Endothelial cell of umbilical vein (primary cell): Measurements from ENCODE around the gene USP48. TPM values are rescaled to one million over a fixed set of nuclear protein-coding genes. Genes with fewer than 3 reads are reported as not detected.

Source experiments
- BruUV-seq: library from RNA; stranded (reverse); fragments of 400-500 nt; replicated peaks from 2 replicates; lab custom pipeline; 2021; lab: Mats Ljungman, UMichigan
- CTCF ChIA-PET: fragments of 300-600, 350-600 bp; sonication (Branson Sonifier 250); formaldehyde crosslinking; loops from one replicate; lab custom pipeline; 2021; ENCODE audit warnings: antibody characterized with exemption, inconsistent platforms; lab: Charles Lee
- POLR2A ChIA-PET: fragments of 300-600, 350-600 bp; sonication (Branson Sonifier 250); formaldehyde crosslinking; loops from one replicate; lab custom pipeline; 2021; ENCODE audit warnings: antibody characterized with exemption, inconsistent platforms; lab: Charles Lee
- DNase-seq: peaks from one replicate; pipeline ENCODE4 v3.0.0-alpha.2; 2011; ENCODE audit warnings: low read depth, low spot score
- FAIRE-seq: peaks from 2 replicates; lab custom pipeline; 2011; peaks lifted over from hg19 to GRCh38; lab: Jason Lieb, UNC
- H2AFZ ChIP-seq: 2 replicates; pipeline ENCODE4 v1.6.0; 2012; ENCODE audit warnings: low read depth, low read length, control low read depth, inconsistent platforms
- H3K27ac ChIP-seq: 2 replicates; pipeline ENCODE4 v1.5.1; 2011; ENCODE audit warnings: low read depth, mild to moderate bottlenecking, control low read depth, low read length, moderate library complexity; ENCODE audit not compliant: insufficient read depth
- H3K27me3 ChIP-seq, 2 experiments: 2 replicates each; pipeline versions ENCODE4 v1.6.0 to v1.6.1; 2011; ENCODE audit warnings: low read length in 2 of 2, mixed read lengths in 1 of 2; ENCODE audit not compliant: control insufficient read depth in 2 of 2, insufficient read depth in 2 of 2
- H3K36me3 ChIP-seq, 2 experiments: 2 replicates in 1 of 2; 3 replicates in 1 of 2; pipeline ENCODE4 v1.5.1; 2011; ENCODE audit warnings: low read length in 2 of 2, mild to moderate bottlenecking in 1 of 2, moderate library complexity in 1 of 2; ENCODE audit not compliant: control insufficient read depth in 2 of 2, insufficient read depth in 2 of 2; ENCODE audit errors: extremely low read depth in 1 of 2
- H3K4me1 ChIP-seq: 3 replicates; pipeline ENCODE4 v1.5.1; 2011; ENCODE audit warnings: mild to moderate bottlenecking, low read length; ENCODE audit not compliant: control insufficient read depth, insufficient read depth; ENCODE audit errors: extremely low read depth
- H3K4me2 ChIP-seq: 2 replicates; pipeline ENCODE4 v1.6.1; 2011; ENCODE audit warnings: low read length, control low read depth, mixed read lengths; ENCODE audit not compliant: insufficient read depth
- H3K4me3 ChIP-seq, 3 experiments: fragments of 200-600 bp in 1 of 3; sonication (generic), shearing (Covaris generic) in 1 of 3; replicated peaks in 1 of 3; 2 replicates each; pipeline ENCODE4 v1.5.1; 2011 to 2016; ENCODE audit warnings: control low read depth in 3 of 3, low read length in 3 of 3, mild to moderate bottlenecking in 2 of 3, inconsistent platforms in 1 of 3, low read depth in 1 of 3, moderate library complexity in 1 of 3; ENCODE audit not compliant: insufficient read depth in 1 of 3
- H3K79me2 ChIP-seq: 2 replicates; pipeline ENCODE4 v1.6.0; 2012; ENCODE audit warnings: low read length, inconsistent platforms; ENCODE audit not compliant: control insufficient read depth, insufficient read depth
- H3K9ac ChIP-seq: replicated peaks from 2 replicates; pipeline ENCODE3; 2011; ENCODE audit warnings: low read length, control low read depth; ENCODE audit not compliant: insufficient read depth; ENCODE audit errors: extremely low read depth
- H3K9me1 ChIP-seq: replicated peaks from 3 replicates; pipeline ENCODE4 v1.6.0; 2011; ENCODE audit warnings: mild to moderate bottlenecking, low read length; ENCODE audit not compliant: control insufficient read depth, insufficient read depth; ENCODE audit errors: extremely low read depth
- H3K9me3 ChIP-seq: replicated peaks from 2 replicates; pipeline ENCODE4 v1.5.1; 2012; ENCODE audit warnings: low read length, inconsistent platforms; ENCODE audit not compliant: control insufficient read depth, insufficient read depth
- H4K20me1 ChIP-seq: replicated peaks from 2 replicates; pipeline ENCODE3; 2011; ENCODE audit warnings: mild to moderate bottlenecking, low read length; ENCODE audit not compliant: control insufficient read depth, insufficient read depth; ENCODE audit errors: extremely low read depth
- EZH2 ChIP-seq: IDR thresholded peaks from 2 replicates; pipeline ENCODE4 v1.6.1; 2012; ENCODE audit warnings: borderline replicate concordance, low read depth, mild to moderate bottlenecking, moderate library complexity, low read length, inconsistent platforms; ENCODE audit not compliant: severe bottlenecking
- GATA2 ChIP-seq: IDR thresholded peaks from 2 replicates; pipeline ENCODE4 v1.7.0; 2011; ENCODE audit warnings: low read depth, mild to moderate bottlenecking, moderate library complexity, mixed read lengths, low read length; ENCODE audit not compliant: insufficient read length, insufficient read depth
- JUN ChIP-seq: IDR thresholded peaks from 2 replicates; pipeline ENCODE4 v1.6.1; 2011; ENCODE audit warnings: borderline replicate concordance, low read depth; ENCODE audit not compliant: insufficient read length, insufficient read depth
- MYC ChIP-seq: IDR thresholded peaks from one replicate; pipeline ENCODE4 v1.6.1; 2011; ENCODE audit warnings: mild to moderate bottlenecking, low read depth, low read length
- POLR2A ChIP-seq: IDR thresholded peaks from 2 replicates; pipeline ENCODE4 v1.6.1; 2012; ENCODE audit warnings: low read depth, mild to moderate bottlenecking, control low read depth, low read length
- dilution Hi-C: fragments of 300-500 bp; cut with MboI; formaldehyde crosslinking; loops from one replicate; pipeline ENCODE4 v1.15.0; 2019; ENCODE audit warnings: low sequenced_read_pairs; ENCODE audit not compliant: extremely low pct_ligation_motif_present
- intact Hi-C: fragments of 100-400 bp; cut with micrococcal nuclease; formaldehyde crosslinking; loops from one replicate; pipeline ENCODE4 v1.10.0; 2022
- polyA plus RNA-seq, 4 experiments: library from polyadenylated mRNA; depleted of rRNA in 3 of 4; stranded (reverse) in 3 of 4; unstranded in 1 of 4; fragments of >200 nt; gene quantifications; 2 replicates each; pipeline versions ENCODE4 v1.2.1 to v1.2.3, GENCODE V29; 2011 to 2012; ENCODE audit warnings: missing spikeins in 1 of 4
- total RNA-seq: library from RNA; stranded (reverse); gene quantifications from 2 replicates; pipeline ENCODE4 v1.2.3, GENCODE V29; 2021
- TF ChIP-seq, protein P1 (sequence below), 2 donors: IDR thresholded peaks; 1 replicate in 1 of 2; 2 replicates in 1 of 2; pipeline ENCODE4 v1.5.1; 2011; ENCODE audit warnings: low read length in 2 of 2, mild to moderate bottlenecking in 2 of 2, moderate library complexity in 2 of 2, control low read depth in 1 of 2, inconsistent platforms in 1 of 2, low read depth in 1 of 2; ENCODE audit not compliant: insufficient read depth in 1 of 2; ENCODE audit errors: extremely low read depth in 1 of 2

The USP48 gene
- total and polyA plus RNA-seq, 2 donors (not counting 3 experiments of a cell fraction or from before 2014, with no cell fraction given): 27.2 to 149 TPM

DNA sequence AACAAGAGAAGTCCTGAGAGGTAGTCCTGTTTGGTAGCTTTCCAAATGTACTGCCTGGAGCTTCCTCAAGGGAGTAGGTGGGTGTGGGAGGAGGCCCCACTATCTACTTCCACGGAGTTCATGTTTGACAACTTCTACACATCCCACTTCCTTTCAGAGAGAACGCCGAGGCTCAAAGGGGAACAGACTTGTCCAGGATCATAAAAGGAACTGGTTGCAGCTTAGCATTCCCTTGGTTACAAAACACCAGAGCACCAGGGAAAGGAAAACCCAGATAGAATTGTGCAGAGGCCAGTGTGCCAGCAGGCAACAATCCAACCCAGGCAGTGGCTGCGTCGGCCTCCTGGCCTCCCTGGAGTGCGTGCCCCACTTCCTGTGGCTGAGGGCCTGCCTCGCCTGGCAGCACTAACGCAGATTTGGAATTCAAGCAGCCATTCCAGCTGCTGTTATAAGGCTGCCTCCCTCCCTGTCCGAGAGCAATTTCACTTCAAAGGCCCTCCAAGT lies 109.6 kb downstream of the USP48 start:
- no peak overlapping the region for H3K4me2 ChIP-seq
- no peaks in the 10 kb centered on the region for H3K9me1 ChIP-seq
- peaks cover 8 to 24% of the 10 kb centered on the region in 2 experiments for H3K27me3 ChIP-seq
- BruUV-seq: no TSS peak
- peaks cover 4 to 5% of the 10 kb centered on the region in 2 experiments for H3K36me3 ChIP-seq
- no peaks in the 10 kb centered on the region for H3K9me3 ChIP-seq
- H3K79me2 ChIP-seq: no peaks in the 10 kb centered on the region
- FAIRE-seq (peak; percentile 53), DNase-seq (peak; percentile 32)
- H3K4me1 ChIP-seq: peaks cover 12% of the 10 kb centered on the region
- no peak overlapping the region for H3K4me3 ChIP-seq
- H2AFZ ChIP-seq: no peak overlapping the region
- intact Hi-C loops (no loop called here), dilution Hi-C loops (no loop called here)
- no peaks in the 10 kb centered on the region for H4K20me1 ChIP-seq
- TF ChIP-seq GATA2 (no peak), POLR2A (peak; percentile 0)
- ChIA-PET POLR2A (no interaction called here), CTCF (no interaction called here)
- H3K9ac ChIP-seq: no peak overlapping the region
- H3K27ac ChIP-seq: no peak overlapping the region

DNA sequence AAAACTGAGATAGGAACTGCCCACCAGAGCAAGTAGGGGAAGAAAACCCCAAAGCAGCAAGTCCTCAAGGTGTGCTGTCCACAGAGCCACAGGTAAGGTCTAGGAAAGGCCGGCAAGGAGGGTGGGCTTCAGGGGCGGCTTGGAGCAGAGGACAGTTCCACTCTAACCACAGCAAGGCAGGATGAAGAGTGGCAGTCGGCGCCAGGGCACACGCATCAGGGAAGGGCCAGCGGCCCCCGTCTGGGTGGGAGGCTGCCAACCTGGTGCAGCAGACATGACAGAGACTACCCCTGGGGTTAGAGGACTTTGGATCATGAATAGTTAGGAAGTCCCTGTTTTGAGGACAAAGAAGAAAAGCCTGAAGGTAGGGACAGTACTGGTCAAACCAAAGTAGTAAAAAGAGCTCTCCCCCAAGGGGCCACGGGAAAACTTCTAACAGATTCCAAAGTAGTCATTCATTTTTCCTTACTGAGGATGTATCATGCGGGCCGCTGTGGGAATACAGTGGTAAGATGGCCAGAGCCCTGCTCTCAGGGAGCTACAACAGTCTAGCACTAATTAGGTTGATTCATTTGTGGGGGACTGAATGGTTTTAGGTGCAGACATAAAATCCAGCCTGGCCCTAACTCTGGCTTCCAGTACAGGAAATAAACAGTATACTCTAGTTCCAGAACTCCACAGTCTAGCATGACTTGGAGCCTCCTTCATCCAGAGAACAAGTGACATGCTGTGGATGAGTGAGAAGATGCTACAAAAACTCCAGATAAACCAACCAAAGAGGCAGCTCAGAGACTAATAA lies 110.3 kb downstream of the USP48 start:
- dilution Hi-C loops (no loop called here), intact Hi-C loops (no loop called here)
- peaks cover 14 to 25% of the 10 kb centered on the region in 2 experiments for H3K27me3 ChIP-seq
- FAIRE-seq: no peak
- no peak for DNase-seq
- H3K4me1 ChIP-seq: peaks cover 12% of the 10 kb centered on the region
- H3K27ac ChIP-seq: no peak overlapping the region
- H4K20me1 ChIP-seq: no peaks in the 10 kb centered on the region
- H2AFZ ChIP-seq: no peak overlapping the region
- no peaks in the 10 kb centered on the region for H3K9me3 ChIP-seq
- H3K79me2 ChIP-seq: no peaks in the 10 kb centered on the region
- H3K9me1 ChIP-seq: no peaks in the 10 kb centered on the region
- H3K4me2 ChIP-seq: no peak overlapping the region
- H3K36me3 ChIP-seq: peaks cover 2 to 5% of the 10 kb centered on the region in 2 experiments
- H3K4me3 ChIP-seq: no peak overlapping the region
- no peak overlapping the region for H3K9ac ChIP-seq
- ChIA-PET POLR2A (no interaction called here), CTCF (interaction anchor here (1.3 kb wide), 2 partner anchors 8 to 10 kb away, joined by 3 read pairs; no protein-coding TSS in a partner anchor)
- TF ChIP-seq JUN: no peak
- no peak for TF ChIP-seq EZH2
- TF ChIP-seq, protein P1, sequence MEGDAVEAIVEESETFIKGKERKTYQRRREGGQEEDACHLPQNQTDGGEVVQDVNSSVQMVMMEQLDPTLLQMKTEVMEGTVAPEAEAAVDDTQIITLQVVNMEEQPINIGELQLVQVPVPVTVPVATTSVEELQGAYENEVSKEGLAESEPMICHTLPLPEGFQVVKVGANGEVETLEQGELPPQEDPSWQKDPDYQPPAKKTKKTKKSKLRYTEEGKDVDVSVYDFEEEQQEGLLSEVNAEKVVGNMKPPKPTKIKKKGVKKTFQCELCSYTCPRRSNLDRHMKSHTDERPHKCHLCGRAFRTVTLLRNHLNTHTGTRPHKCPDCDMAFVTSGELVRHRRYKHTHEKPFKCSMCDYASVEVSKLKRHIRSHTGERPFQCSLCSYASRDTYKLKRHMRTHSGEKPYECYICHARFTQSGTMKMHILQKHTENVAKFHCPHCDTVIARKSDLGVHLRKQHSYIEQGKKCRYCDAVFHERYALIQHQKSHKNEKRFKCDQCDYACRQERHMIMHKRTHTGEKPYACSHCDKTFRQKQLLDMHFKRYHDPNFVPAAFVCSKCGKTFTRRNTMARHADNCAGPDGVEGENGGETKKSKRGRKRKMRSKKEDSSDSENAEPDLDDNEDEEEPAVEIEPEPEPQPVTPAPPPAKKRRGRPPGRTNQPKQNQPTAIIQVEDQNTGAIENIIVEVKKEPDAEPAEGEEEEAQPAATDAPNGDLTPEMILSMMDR (IDR thresholded peaks at IDR 0.05; ENCODE audit: extremely low read depth in 1 of 2, insufficient read depth in 1 of 2, low read depth in 1 of 2, low read length in 2 of 2): no peak
- TF ChIP-seq MYC: no peak
- no TSS peak for BruUV-seq
